Natural killer cell (primary cell): ENCODE data around the gene PRKCQ. TPM values are rescaled to one million over a fixed set of nuclear protein-coding genes. Genes with fewer than 3 reads are reported as not detected.
"Not testable (repeated sequence)": the region's sequence is repeated elsewhere in the genome, so short reads cannot be mapped to it uniquely, and the experiment has no call there.

Experiments used
- ATAC-seq, 3 donors: fragments of 150-1000 bp in 2 of 3; fragments of 200-7000 bp in 1 of 3; cut with Tn5 transposase; 1 replicate in 1 of 3; 2 replicates in 2 of 3; pipeline ENCODE4 v1.10.0; 2021; ENCODE audit warnings: mild to moderate bottlenecking in 2 of 3, moderate library complexity in 2 of 3
- DNase-seq, 2 donors: peaks; one replicate each; pipeline versions ENCODE4 v3.0.0 to v3.0.0-alpha.2; 2013 to 2021; ENCODE audit warnings: mixed read lengths in 1 of 2
- H3K27ac ChIP-seq: one replicate; pipeline ENCODE4 v1.5.1; 2013; ENCODE audit warnings: mild to moderate bottlenecking, low read length
- H3K27me3 ChIP-seq: one replicate; pipeline ENCODE4 v1.6.1; 2013; ENCODE audit warnings: low read length; ENCODE audit not compliant: control insufficient read depth, insufficient read depth
- H3K36me3 ChIP-seq: one replicate; pipeline ENCODE4 v1.6.1; 2013; ENCODE audit warnings: low read length; ENCODE audit not compliant: control insufficient read depth, insufficient read depth
- H3K4me1 ChIP-seq: one replicate; pipeline ENCODE4 v1.6.1; 2013; ENCODE audit warnings: low read length; ENCODE audit not compliant: control insufficient read depth, insufficient read depth
- H3K4me3 ChIP-seq: one replicate; pipeline ENCODE4 v1.5.1; 2013; ENCODE audit warnings: low read length
- H3K9me3 ChIP-seq: one replicate; pipeline ENCODE4 v1.6.1; 2013; ENCODE audit warnings: low read length; ENCODE audit not compliant: control insufficient read depth, insufficient read depth
- H3K27ac Mint-ChIP-seq, 2 donors: one replicate each; pipeline ENCODE4 v1.8.0; 2022; ENCODE audit warnings: mild to moderate bottlenecking in 2 of 2, mixed read lengths in 2 of 2, moderate library complexity in 1 of 2
- H3K27me3 Mint-ChIP-seq, 2 donors: one replicate each; pipeline ENCODE4 v1.8.0; 2022; ENCODE audit warnings: low read depth in 2 of 2, mixed read lengths in 2 of 2
- H3K36me3 Mint-ChIP-seq: one replicate; pipeline ENCODE4 v1.8.0; 2022; ENCODE audit warnings: mixed read lengths
- H3K4me1 Mint-ChIP-seq, 2 donors: one replicate each; pipeline ENCODE4 v1.8.0; 2022; ENCODE audit warnings: mixed read lengths in 2 of 2
- H3K4me3 Mint-ChIP-seq: one replicate; pipeline ENCODE4 v1.8.0; 2022; ENCODE audit warnings: mild to moderate bottlenecking, moderate library complexity, mixed read lengths
- H3K9me3 Mint-ChIP-seq, 2 donors: one replicate each; pipeline ENCODE4 v1.8.0; 2022; ENCODE audit warnings: mixed read lengths in 2 of 2
- CTCF ChIP-seq: fragments of 200-600 bp; IDR thresholded peaks from one replicate; pipeline ENCODE4 v1.8.0; 2022; ENCODE audit warnings: antibody characterized with exemption
- WGBS: methylation state at CpG from one replicate; pipeline ENCODE4 v1.1.7; 2013; ENCODE audit warnings: missing lambda C conversion rate; ENCODE audit not compliant: insufficient coverage; 5-methylcytosine and 5-hydroxymethylcytosine counted together
- intact Hi-C: fragments of 100-400 bp; cut with micrococcal nuclease; formaldehyde crosslinking; loops from one replicate; pipeline ENCODE4 v1.14.2; 2022
- total RNA-seq, 4 donors: library from RNA; stranded (reverse); fragments of 120-200 nt in 1 of 4; gene quantifications; one replicate each; pipeline versions ENCODE4 v1.2.3 to v1.2.4, GENCODE V29; 2013 to 2022

PRKCQ gene
- total RNA-seq, 3 donors from 2014 or later (not counting 1 experiment from before 2014, with no cell fraction given): 46.5 to 69.5 (median 61.3) TPM

- no peak for ATAC-seq
- Mint-ChIP-seq H3K4me3 (no peak overlapping the region), H3K27ac (peak overlapping the region in 1 of 2 donors; percentile 93), H3K4me1 (peaks cover 73 to 80% of the 10 kb centered on the region in 2 donors), H3K27me3 (no peaks in the 10 kb centered on the region), H3K9me3 (no peaks in the 10 kb centered on the region), H3K36me3 (peaks cover 36% of the 10 kb centered on the region)
- no peak overlapping the region for H3K27ac ChIP-seq
- intact Hi-C loops: no loop called here
- no peaks in the 10 kb centered on the region for H3K9me3 ChIP-seq
- H3K4me1 ChIP-seq: peaks cover 51% of the 10 kb centered on the region
- no peaks in the 10 kb centered on the region for H3K27me3 ChIP-seq
- no peak for TF ChIP-seq CTCF
- 69% methylated on average over 3 of the region's 3 CpGs for WGBS
- no peak overlapping the region for H3K4me3 ChIP-seq
- DNase-seq: no peak
- H3K36me3 ChIP-seq: peaks cover 20% of the 10 kb centered on the region
Observed at GRCh38 chr10:6588082-6588481, 8.0 kb upstream of the PRKCQ start.

- Histone ChIP-seq H3K27me3 (no peaks in the 10 kb centered on the region), H3K9me3 (no peaks in the 10 kb centered on the region), H3K4me1 (peaks cover 55% of the 10 kb centered on the region), H3K36me3 (peaks cover 20% of the 10 kb centered on the region), H3K27ac (no peak overlapping the region), H3K4me3 (no peak overlapping the region)
- ATAC-seq (no peak), DNase-seq (peak in 1 of 2 donors; percentile 48)
- no peak for TF ChIP-seq CTCF
- Mint-ChIP-seq H3K27ac (peak overlapping the region; percentile 52 to 85), H3K4me3 (peak overlapping the region; percentile 73), H3K27me3 (no peaks in the 10 kb centered on the region), H3K4me1 (peaks cover 77 to 80% of the 10 kb centered on the region in 2 donors), H3K9me3 (no peaks in the 10 kb centered on the region), H3K36me3 (peaks cover 39% of the 10 kb centered on the region)
- intact Hi-C loops: no loop called here
- 69% methylated on average over 4 of the region's 4 CpGs for WGBS
Observed at GRCh38 chr10:6586501-6586900, 6.4 kb upstream of the PRKCQ start.

- H3K9me3 Mint-ChIP-seq: no peaks in the 10 kb centered on the region
- Histone ChIP-seq H3K9me3 (no peaks in the 10 kb centered on the region), H3K27ac (peak overlapping the region; percentile 89), H3K4me1 (peaks cover 46% of the 10 kb centered on the region), H3K36me3 (peaks cover 20% of the 10 kb centered on the region), H3K27me3 (no peaks in the 10 kb centered on the region), H3K4me3 (peak overlapping the region; percentile 12)
- peak overlapping the region; percentile 85 to 92 for H3K27ac Mint-ChIP-seq
- ATAC-seq (peak in 1 of 3 donors; percentile 12), DNase-seq (peak in 1 of 2 donors; percentile 80)
- H3K27me3 Mint-ChIP-seq: no peaks in the 10 kb centered on the region
- TF ChIP-seq CTCF: no peak
- H3K4me3 Mint-ChIP-seq: peak overlapping the region; percentile 95
- peaks cover 25% of the 10 kb centered on the region for H3K36me3 Mint-ChIP-seq
- 33% methylated on average over 8 of the region's 10 CpGs for WGBS
- intact Hi-C loops: loop anchor here (2.0 kb wide), 1 partner anchor 65 kb away; no protein-coding TSS in a partner anchor
- H3K4me1 Mint-ChIP-seq: peaks cover 65 to 76% of the 10 kb centered on the region in 2 donors
Observed at GRCh38 chr10:6583447-6583846, 3.4 kb upstream of the PRKCQ start.

GRCh38 chr10:6582913-6583312, 2.8 kb upstream of the PRKCQ start:
- Mint-ChIP-seq H3K4me1 (peaks cover 70 to 81% of the 10 kb centered on the region in 2 donors), H3K27ac (peak overlapping the region; percentile 85 to 92), H3K36me3 (peaks cover 25% of the 10 kb centered on the region), H3K4me3 (peak overlapping the region; percentile 95)
- peak overlapping the region; percentile 89 for H3K27ac ChIP-seq
- peaks cover 49% of the 10 kb centered on the region for H3K4me1 ChIP-seq
- WGBS: 85% methylated on average over 8 of the region's 8 CpGs
- ATAC-seq, H3K27me3 Mint-ChIP-seq, H3K9me3 ChIP-seq, H3K27me3 ChIP-seq, H3K9me3 Mint-ChIP-seq, DNase-seq, H3K4me3 ChIP-seq: not testable (repeated sequence)
- intact Hi-C loops: loop anchor here (2.0 kb wide), 1 partner anchor 66 kb away; no protein-coding TSS in a partner anchor
- peaks cover 15% of the 10 kb centered on the region for H3K36me3 ChIP-seq
